ENCODE results near the gene ARSB. TPM values are rescaled to one million over a fixed set of nuclear protein-coding genes. Genes with fewer than 3 reads are reported as not detected.

Gene ARSB
- total and polyA plus RNA-seq, 10 of the 15 experiments (the other 5 are each of a cell fraction or from before 2014, with no cell fraction given) = 1.2 to 8.2 (median 6.1) TPM

GRCh38 chr5:78887384-78888118, 97.6 kb downstream of the ARSB start (continued):
- TF ChIP-seq, protein P1, sequence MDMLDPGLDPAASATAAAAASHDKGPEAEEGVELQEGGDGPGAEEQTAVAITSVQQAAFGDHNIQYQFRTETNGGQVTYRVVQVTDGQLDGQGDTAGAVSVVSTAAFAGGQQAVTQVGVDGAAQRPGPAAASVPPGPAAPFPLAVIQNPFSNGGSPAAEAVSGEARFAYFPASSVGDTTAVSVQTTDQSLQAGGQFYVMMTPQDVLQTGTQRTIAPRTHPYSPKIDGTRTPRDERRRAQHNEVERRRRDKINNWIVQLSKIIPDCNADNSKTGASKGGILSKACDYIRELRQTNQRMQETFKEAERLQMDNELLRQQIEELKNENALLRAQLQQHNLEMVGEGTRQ (IDR thresholded peaks at IDR 0.05; ENCODE audit: borderline replicate concordance, low read depth, low read length) = no peak
- peak; percentile 99 for TF ChIP-seq IRF4 (IDR thresholded peaks at IDR 0.05; ENCODE audit: low read depth, low read length)
- TF ChIP-seq TAF1 (IDR thresholded peaks at IDR 0.05; ENCODE audit: borderline replicate concordance, low read depth, low read length) = no peak
- TF ChIP-seq, protein P2, sequence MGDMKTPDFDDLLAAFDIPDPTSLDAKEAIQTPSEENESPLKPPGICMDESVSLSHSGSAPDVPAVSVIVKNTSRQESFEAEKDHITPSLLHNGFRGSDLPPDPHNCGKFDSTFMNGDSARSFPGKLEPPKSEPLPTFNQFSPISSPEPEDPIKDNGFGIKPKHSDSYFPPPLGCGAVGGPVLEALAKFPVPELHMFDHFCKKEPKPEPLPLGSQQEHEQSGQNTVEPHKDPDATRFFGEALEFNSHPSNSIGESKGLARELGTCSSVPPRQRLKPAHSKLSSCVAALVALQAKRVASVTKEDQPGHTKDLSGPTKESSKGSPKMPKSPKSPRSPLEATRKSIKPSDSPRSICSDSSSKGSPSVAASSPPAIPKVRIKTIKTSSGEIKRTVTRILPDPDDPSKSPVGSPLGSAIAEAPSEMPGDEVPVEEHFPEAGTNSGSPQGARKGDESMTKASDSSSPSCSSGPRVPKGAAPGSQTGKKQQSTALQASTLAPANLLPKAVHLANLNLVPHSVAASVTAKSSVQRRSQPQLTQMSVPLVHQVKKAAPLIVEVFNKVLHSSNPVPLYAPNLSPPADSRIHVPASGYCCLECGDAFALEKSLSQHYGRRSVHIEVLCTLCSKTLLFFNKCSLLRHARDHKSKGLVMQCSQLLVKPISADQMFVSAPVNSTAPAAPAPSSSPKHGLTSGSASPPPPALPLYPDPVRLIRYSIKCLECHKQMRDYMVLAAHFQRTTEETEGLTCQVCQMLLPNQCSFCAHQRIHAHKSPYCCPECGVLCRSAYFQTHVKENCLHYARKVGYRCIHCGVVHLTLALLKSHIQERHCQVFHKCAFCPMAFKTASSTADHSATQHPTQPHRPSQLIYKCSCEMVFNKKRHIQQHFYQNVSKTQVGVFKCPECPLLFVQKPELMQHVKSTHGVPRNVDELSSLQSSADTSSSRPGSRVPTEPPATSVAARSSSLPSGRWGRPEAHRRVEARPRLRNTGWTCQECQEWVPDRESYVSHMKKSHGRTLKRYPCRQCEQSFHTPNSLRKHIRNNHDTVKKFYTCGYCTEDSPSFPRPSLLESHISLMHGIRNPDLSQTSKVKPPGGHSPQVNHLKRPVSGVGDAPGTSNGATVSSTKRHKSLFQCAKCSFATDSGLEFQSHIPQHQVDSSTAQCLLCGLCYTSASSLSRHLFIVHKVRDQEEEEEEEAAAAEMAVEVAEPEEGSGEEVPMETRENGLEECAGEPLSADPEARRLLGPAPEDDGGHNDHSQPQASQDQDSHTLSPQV (IDR thresholded peaks at IDR 0.05) = no peak
- TF ChIP-seq PML (IDR thresholded peaks at IDR 0.05; ENCODE audit: low read length) = peak; percentile 43; the same call in 1 of the 2 replicates
- TF ChIP-seq, protein P3, sequence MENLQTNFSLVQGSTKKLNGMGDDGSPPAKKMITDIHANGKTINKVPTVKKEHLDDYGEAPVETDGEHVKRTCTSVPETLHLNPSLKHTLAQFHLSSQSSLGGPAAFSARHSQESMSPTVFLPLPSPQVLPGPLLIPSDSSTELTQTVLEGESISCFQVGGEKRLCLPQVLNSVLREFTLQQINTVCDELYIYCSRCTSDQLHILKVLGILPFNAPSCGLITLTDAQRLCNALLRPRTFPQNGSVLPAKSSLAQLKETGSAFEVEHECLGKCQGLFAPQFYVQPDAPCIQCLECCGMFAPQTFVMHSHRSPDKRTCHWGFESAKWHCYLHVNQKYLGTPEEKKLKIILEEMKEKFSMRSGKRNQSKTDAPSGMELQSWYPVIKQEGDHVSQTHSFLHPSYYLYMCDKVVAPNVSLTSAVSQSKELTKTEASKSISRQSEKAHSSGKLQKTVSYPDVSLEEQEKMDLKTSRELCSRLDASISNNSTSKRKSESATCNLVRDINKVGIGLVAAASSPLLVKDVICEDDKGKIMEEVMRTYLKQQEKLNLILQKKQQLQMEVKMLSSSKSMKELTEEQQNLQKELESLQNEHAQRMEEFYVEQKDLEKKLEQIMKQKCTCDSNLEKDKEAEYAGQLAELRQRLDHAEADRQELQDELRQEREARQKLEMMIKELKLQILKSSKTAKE (IDR thresholded peaks at IDR 0.05; ENCODE audit: low read depth, poor library complexity, severe bottlenecking) = peak; percentile 63
- no peak for TF ChIP-seq SRF (IDR thresholded peaks at IDR 0.05; ENCODE audit: low read depth in 2 of 2, low read length in 2 of 2)
- TF ChIP-seq EP300 (IDR thresholded peaks at IDR 0.05; ENCODE audit: borderline replicate concordance in 1 of 2, control insufficient read depth in 1 of 2, low read depth in 2 of 2, low read length in 2 of 2) = peak; percentile 75 to 97
- TF ChIP-seq BRCA1 (IDR thresholded peaks at IDR 0.05; ENCODE audit: low read depth, low read length) = no peak
- TF ChIP-seq MTA2 (IDR thresholded peaks at IDR 0.05; ENCODE audit: low read depth) = peak; percentile 87
- no peak for TF ChIP-seq PRDM15 (CRISPR knock-in tag; IDR thresholded peaks at IDR 0.05)
- TF ChIP-seq POU2F2 (IDR thresholded peaks at IDR 0.05; ENCODE audit: borderline replicate concordance, low read depth, low read length) = peak; percentile 21; the same call in 1 of the 3 replicates
- TF ChIP-seq JUND (IDR thresholded peaks at IDR 0.05; ENCODE audit: low read depth, low read length) = peak; percentile 85; the same call in 1 of the 2 replicates
- peak; percentile 97 for TF ChIP-seq NFIC (IDR thresholded peaks at IDR 0.05; ENCODE audit: low read depth, low read length)
- TF ChIP-seq, protein P4, sequence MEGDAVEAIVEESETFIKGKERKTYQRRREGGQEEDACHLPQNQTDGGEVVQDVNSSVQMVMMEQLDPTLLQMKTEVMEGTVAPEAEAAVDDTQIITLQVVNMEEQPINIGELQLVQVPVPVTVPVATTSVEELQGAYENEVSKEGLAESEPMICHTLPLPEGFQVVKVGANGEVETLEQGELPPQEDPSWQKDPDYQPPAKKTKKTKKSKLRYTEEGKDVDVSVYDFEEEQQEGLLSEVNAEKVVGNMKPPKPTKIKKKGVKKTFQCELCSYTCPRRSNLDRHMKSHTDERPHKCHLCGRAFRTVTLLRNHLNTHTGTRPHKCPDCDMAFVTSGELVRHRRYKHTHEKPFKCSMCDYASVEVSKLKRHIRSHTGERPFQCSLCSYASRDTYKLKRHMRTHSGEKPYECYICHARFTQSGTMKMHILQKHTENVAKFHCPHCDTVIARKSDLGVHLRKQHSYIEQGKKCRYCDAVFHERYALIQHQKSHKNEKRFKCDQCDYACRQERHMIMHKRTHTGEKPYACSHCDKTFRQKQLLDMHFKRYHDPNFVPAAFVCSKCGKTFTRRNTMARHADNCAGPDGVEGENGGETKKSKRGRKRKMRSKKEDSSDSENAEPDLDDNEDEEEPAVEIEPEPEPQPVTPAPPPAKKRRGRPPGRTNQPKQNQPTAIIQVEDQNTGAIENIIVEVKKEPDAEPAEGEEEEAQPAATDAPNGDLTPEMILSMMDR (IDR thresholded peaks at IDR 0.05 in 2 of 3, conservative IDR thresholded peaks at IDR 0.05 in 1 of 3; ENCODE audit: control insufficient read depth in 2 of 3, extremely low read depth in 1 of 3, insufficient read depth in 1 of 3, low read depth in 3 of 3, low read length in 3 of 3) = peak; percentile 11 to 29 (median 23); a peak in 3 of 6 replicates

Measured in GM12878 (cell line).